Gastroesophageal sphincter (tissue), 3 donors: ENCODE measurements around the gene SDK1.

Experiments
- CTCF ChIP-seq, 4 experiments: fragments of 200-600 bp in 2 of 4; fragments of 450-650 bp in 2 of 4; sonication (generic) in 1 of 4; IDR thresholded peaks; one replicate each; pipeline ENCODE4 v1.5.1; 2017 to 2019; ENCODE audit warnings: antibody characterized with exemption in 4 of 4, mild to moderate bottlenecking in 2 of 4, moderate library complexity in 2 of 4
- EP300 ChIP-seq: sonication (generic); formaldehyde crosslinking; IDR thresholded peaks from one replicate; pipeline ENCODE4 v1.6.1; 2017; ENCODE audit warnings: antibody characterized with exemption, mild to moderate bottlenecking
- POLR2A ChIP-seq, 2 donors: fragments of 450-650 bp; IDR thresholded peaks; one replicate each; pipeline ENCODE4 v1.6.1; 2017; ENCODE audit warnings: antibody characterized with exemption in 2 of 2, mild to moderate bottlenecking in 2 of 2, moderate library complexity in 1 of 2
- POLR2AphosphoS5 ChIP-seq: sonication (generic); formaldehyde crosslinking; IDR thresholded peaks from one replicate; pipeline ENCODE4 v1.6.1; 2017; ENCODE audit warnings: antibody characterized with exemption

GRCh38 chr7:4209966-4210365 is 908.9 kb downstream of the SDK1 start:
- TF ChIP-seq POLR2A (IDR thresholded peaks at IDR 0.05), result no peak
- no peak for TF ChIP-seq CTCF (IDR thresholded peaks at IDR 0.05)
- TF ChIP-seq EP300, result no peak
- no peak for TF ChIP-seq POLR2AphosphoS5
